Dendritic cell treated with granulocyte-macrophage colony-stimulating factor and Interleukin-4, amounts not matched to agents 40 ng/mL and 50 ng/mL, for 4 days (primary cell): ENCODE results near the gene CDH19.
"Not testable (repeated sequence)": the region's sequence is repeated elsewhere in the genome, so short reads cannot be mapped to it uniquely, and the experiment has no call there.

ENCODE experiments used
- H3K27ac Mint-ChIP-seq: one replicate; pipeline ENCODE4 v1.8.0; 2022; ENCODE audit warnings: mild to moderate bottlenecking, mixed read lengths
- H3K27me3 Mint-ChIP-seq: one replicate; pipeline ENCODE4 v1.8.0; 2022; ENCODE audit warnings: mild to moderate bottlenecking, mixed read lengths
- H3K36me3 Mint-ChIP-seq: one replicate; pipeline ENCODE4 v1.8.0; 2022; ENCODE audit warnings: low read depth, mixed read lengths
- H3K4me1 Mint-ChIP-seq: one replicate; pipeline ENCODE4 v1.8.0; 2022; ENCODE audit warnings: low read depth, mixed read lengths
- H3K4me3 Mint-ChIP-seq: one replicate; pipeline ENCODE4 v1.8.0; 2022; ENCODE audit warnings: mild to moderate bottlenecking, moderate library complexity, mixed read lengths
- H3K9me3 Mint-ChIP-seq: one replicate; pipeline ENCODE4 v1.8.0; 2022; ENCODE audit warnings: mixed read lengths
- intact Hi-C: fragments of 100-400 bp; cut with micrococcal nuclease; formaldehyde crosslinking; loops from one replicate; pipeline ENCODE4 v1.15.0; 2022

Gene CDH19

DNA sequence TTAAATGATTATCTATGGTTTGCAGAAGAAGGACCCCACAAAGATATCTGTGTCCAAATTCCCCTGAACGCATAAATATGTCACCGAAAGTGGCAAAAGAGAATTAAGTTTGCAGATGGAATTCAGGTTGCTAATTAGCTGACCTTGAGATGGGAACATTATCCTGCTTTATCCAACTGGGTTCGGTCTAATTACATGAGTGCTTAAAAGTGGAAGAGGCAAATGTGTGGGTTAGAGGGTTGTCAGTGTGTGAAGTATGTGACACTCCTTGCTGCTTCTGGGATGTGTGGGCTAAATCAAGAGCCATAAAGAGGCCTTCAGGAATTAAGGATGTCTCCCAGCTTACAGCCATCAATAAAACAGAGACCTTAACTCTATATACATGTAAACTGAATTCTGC lies 53.5 kb downstream of the CDH19 start:
- H3K9me3 Mint-ChIP-seq, result no peaks in the 10 kb centered on the region
- intact Hi-C loops, result no loop called here
- H3K4me3 Mint-ChIP-seq, result no peak overlapping the region
- no peak overlapping the region for H3K27ac Mint-ChIP-seq
- no peaks in the 10 kb centered on the region for H3K36me3 Mint-ChIP-seq
- H3K4me1 Mint-ChIP-seq, result no peaks in the 10 kb centered on the region
- H3K27me3 Mint-ChIP-seq, result no peaks in the 10 kb centered on the region

DNA sequence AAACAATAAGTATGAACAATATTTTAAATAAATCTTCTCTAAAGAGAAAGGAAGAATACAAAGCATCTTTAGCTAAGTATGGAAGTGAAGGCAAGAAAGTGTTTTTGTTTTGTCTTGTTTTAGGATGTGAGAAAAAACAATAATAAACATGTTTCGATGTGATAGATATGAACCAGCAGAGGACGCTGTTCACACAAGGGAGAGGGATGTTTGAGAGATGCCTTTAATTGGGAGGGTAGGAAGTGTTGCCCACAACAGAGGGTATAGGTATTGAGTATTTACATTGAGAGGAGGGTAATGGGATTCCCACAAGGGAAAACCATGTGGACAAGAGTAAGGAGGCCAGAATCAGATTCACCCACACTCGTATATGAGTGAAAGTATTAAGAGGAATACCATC lies 55.1 kb downstream of the CDH19 start:
- no peaks in the 10 kb centered on the region for H3K36me3 Mint-ChIP-seq

DNA sequence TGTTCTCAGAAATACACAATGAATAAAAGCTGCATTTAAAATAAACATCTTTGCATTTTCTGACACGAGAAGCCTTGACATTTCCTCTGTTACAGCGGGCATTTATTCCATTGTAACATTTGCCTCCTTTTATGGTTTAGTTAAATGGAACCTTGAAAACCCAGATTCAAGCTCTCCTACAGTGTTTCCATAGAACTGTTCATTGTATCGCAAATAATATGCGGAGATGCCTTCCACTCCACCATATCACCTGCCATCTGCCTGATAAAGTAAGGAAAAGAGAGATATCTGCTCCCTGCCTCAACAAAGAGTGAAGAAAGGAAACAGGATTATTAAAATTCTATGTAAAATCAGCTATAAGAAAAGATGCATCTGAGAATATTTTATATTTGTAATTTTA lies 69.8 kb downstream of the CDH19 start:
- no peaks in the 10 kb centered on the region for H3K27me3 Mint-ChIP-seq
- no peak overlapping the region for H3K27ac Mint-ChIP-seq
- H3K4me3 Mint-ChIP-seq, result no peak overlapping the region
- no peaks in the 10 kb centered on the region for H3K9me3 Mint-ChIP-seq
- intact Hi-C loops, result no loop called here
- no peaks in the 10 kb centered on the region for H3K4me1 Mint-ChIP-seq
- H3K36me3 Mint-ChIP-seq, result no peaks in the 10 kb centered on the region

More for the DNA sequence above, 55.1 kb downstream of the CDH19 start:
- Mint-ChIP-seq H3K9me3 (no peaks in the 10 kb centered on the region), H3K4me1 (no peaks in the 10 kb centered on the region), H3K27me3 (no peaks in the 10 kb centered on the region), H3K27ac (no peak overlapping the region), H3K4me3 (no peak overlapping the region)
- intact Hi-C loops, result no loop called here

DNA sequence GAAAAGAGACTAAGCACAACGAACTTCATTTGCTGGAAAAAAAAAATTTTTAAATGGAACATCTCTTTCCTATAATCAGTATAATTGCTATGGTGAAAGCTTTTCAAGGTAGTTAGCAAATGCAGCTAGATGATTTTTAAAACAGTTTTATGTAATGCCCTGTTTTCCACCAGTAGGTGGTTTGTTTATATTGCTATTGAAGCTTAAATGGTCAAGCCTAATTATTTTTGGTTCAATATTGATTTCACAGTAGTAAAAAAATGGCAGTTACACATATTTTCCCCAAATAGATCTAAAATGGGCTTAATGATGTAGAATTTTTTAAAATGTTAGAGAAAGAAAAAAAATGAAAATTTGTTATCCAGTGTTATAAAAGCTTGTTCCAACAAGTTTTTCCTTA lies 70.2 kb downstream of the CDH19 start:
- Mint-ChIP-seq H3K4me1 (no peaks in the 10 kb centered on the region), H3K27ac (no peak overlapping the region), H3K9me3 (no peaks in the 10 kb centered on the region), H3K36me3 (no peaks in the 10 kb centered on the region), H3K4me3 (no peak overlapping the region), H3K27me3 (no peaks in the 10 kb centered on the region)
- intact Hi-C loops, result no loop called here

DNA sequence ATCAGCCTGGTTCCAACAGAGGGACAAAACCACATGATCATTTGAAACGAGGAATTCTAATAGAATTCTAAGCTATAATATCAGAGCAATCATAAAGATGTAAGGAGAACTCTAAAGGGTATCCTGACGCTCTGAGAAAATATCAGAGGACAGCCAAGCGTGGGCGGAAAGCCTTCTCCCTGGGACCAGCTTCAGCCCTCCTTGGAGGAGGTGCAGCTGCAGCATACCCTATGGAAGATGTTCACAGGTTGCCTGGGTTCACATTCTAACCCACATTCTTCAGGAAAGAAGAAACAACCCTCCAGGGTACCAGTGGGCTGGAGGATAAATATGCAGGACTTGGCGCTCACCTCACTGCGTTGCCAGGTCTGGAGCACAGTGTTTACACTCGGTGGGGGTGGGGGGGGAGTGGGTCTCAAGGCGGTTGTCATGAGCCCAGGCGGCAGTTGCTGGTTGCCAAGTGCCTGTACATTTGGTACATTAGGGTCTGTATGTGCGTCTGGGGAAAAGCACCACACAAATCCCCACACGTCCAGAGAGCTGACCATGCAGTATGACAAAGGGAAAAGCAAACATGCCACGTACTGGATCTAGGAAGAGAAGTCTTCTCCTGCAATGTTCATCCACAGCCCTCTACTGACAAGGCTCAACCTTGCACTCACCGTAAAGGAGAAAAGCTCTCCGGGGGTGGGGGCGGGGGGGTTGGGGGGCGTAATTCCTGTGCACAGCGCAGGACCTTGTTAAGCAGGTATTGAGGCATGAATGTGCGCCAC lies 80.5 kb downstream of the CDH19 start:
- Mint-ChIP-seq H3K27ac (no peak overlapping the region), H3K36me3 (no peaks in the 10 kb centered on the region), H3K4me1 (no peaks in the 10 kb centered on the region)

DNA sequence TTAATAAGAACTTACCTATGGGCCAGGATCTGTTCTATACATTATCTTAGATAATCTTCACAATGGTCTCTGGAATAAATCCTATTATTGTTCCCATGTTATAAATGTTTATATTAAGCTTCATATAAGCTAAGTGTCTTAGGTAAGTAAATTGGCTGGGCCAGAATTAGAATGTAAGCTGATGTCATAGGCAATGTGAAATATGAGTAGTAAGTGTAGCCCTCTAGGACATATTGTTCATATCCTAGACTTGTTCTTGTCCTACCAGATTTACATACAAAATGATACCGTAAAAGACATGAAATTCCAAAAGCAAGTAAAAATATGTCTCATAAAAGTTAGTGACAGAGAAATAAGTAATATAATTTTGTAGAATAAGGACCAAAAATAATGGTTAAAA lies 89.9 kb downstream of the CDH19 start:
- Mint-ChIP-seq H3K27ac (no peak overlapping the region), H3K4me3 (no peak overlapping the region), H3K27me3 (no peaks in the 10 kb centered on the region), H3K9me3 (no peaks in the 10 kb centered on the region), H3K36me3 (no peaks in the 10 kb centered on the region), H3K4me1 (peaks cover 8% of the 10 kb centered on the region)
- intact Hi-C loops, result no loop called here

More for the DNA sequence above, 80.5 kb downstream of the CDH19 start:
- intact Hi-C loops, result no loop called here
- Mint-ChIP-seq H3K27me3 (no peaks in the 10 kb centered on the region), H3K9me3 (no peaks in the 10 kb centered on the region), H3K4me3 (no peak overlapping the region)

DNA sequence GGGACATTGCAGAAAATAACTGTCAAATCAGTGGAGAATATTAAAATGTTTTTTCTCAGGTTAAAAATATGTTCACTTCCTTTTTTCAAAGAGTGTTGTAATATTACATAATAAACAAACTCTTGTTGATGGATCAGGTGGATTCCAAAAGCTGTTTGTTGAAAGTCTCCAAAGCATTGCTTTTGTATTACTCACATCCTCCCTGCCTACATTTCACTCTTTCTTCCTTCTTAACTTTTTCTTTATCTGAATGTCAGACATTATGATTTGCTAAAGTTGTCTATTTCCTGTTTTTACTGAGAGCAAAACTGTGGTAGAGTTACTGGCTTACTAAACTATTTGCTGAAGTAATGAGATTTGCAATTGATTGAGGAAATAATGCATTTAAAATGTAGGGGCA lies 92.1 kb downstream of the CDH19 start:
- H3K4me3 Mint-ChIP-seq, result no peak overlapping the region
- no peaks in the 10 kb centered on the region for H3K27me3 Mint-ChIP-seq
- no peaks in the 10 kb centered on the region for H3K36me3 Mint-ChIP-seq
- H3K4me1 Mint-ChIP-seq, result peaks cover 8% of the 10 kb centered on the region
- intact Hi-C loops, result no loop called here
- H3K27ac Mint-ChIP-seq, result no peak overlapping the region
- no peaks in the 10 kb centered on the region for H3K9me3 Mint-ChIP-seq

DNA sequence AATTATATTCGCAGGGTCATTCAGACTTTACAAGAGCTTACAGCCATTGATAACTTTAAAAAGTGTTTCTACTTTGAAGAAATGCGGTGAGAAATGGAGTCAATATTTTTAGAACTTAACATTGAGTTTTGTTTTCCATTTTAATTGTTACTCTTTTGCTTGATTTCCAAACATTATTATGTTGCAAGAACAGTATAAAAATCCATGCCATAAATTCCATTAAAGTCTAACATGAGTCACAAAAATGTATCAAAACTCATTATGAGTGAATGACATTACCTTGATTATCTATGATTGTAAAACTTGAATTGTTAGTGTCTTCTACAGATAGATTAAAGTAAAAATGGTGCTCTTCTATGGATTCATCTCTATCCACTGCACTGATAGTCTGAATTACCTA lies 92.6 kb downstream of the CDH19 start:
- no peaks in the 10 kb centered on the region for H3K9me3 Mint-ChIP-seq
- intact Hi-C loops, result no loop called here
- no peaks in the 10 kb centered on the region for H3K27me3 Mint-ChIP-seq
- no peaks in the 10 kb centered on the region for H3K36me3 Mint-ChIP-seq
- peaks cover 8% of the 10 kb centered on the region for H3K4me1 Mint-ChIP-seq
- no peak overlapping the region for H3K4me3 Mint-ChIP-seq
- no peak overlapping the region for H3K27ac Mint-ChIP-seq

DNA sequence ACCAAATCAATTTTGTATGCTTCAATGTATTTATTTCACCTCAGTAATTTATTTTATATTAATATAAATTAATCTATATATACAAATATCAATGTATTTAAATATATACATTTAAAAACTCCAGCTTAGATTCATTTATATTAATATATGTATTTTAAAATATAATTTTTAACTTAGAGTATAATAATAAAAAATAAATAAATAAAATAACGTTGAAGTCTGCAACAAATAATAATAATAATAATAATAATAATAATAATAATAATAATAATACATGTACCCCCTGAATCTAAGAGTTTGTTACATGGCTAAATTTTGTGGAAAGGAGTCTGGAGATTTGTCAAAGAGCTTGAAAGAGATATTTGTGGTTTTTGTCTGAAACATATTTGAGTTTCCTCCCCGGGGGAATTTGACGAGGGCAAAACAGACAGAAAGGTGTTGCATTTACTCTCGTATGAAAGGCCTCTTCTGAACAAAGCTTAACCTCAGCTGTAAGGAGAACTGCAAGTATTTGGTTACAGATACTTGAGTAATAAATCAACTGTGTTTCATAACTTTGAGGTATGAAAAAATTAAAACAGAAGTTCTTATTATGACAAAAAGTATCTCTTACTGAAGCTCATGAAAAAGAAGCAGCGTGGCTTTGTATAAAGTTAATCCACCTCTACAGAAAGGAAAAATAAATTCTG lies 93.4 kb downstream of the CDH19 start:
- intact Hi-C loops, result no loop called here
- H3K27me3 Mint-ChIP-seq, result no peaks in the 10 kb centered on the region
- H3K9me3 Mint-ChIP-seq, result no peaks in the 10 kb centered on the region
- H3K4me3 Mint-ChIP-seq, result no peak overlapping the region
- no peaks in the 10 kb centered on the region for H3K36me3 Mint-ChIP-seq
- H3K4me1 Mint-ChIP-seq, result peaks cover 8% of the 10 kb centered on the region
- H3K27ac Mint-ChIP-seq, result no peak overlapping the region

DNA sequence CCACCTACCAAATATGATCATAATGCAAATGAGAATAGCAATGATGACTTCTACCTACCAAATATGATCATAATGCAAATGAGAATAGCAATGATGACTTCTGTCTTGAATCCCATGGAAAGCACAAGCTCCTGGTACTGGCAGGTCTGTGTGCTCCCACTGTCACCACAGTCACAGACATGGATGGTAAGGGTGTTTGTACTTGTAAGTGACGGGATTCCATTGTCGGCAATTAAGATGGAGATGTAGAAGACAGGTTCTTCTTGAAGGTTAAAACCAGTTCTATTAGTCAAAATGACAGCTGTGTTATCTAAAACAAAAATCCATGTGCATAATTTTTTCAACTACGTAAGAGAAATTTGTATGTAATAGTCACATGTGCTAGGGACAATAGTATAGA lies 95.0 kb downstream of the CDH19 start:
- no peaks in the 10 kb centered on the region for H3K27me3 Mint-ChIP-seq
- no peak overlapping the region for H3K4me3 Mint-ChIP-seq
- no peaks in the 10 kb centered on the region for H3K36me3 Mint-ChIP-seq
- intact Hi-C loops, result no loop called here
- no peaks in the 10 kb centered on the region for H3K9me3 Mint-ChIP-seq
- H3K27ac Mint-ChIP-seq, result no peak overlapping the region
- H3K4me1 Mint-ChIP-seq, result peaks cover 8% of the 10 kb centered on the region

DNA sequence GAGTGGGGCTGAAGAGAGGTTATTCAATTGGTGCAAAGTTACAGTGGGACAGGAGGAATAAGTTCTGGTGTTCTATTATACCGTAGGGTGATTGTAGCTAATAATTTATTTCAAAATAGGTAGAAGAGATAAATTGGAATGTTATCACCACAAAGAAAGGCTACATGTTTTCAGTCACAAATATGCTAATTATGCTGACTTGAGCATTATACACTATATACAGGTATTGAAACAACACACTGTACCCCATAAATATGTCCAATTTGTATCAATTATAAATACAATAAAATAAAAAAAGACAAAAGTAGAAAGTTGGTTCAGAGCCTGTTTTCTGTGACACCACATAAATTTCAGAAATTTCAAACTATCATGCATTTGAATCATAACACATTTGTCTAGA lies 97.7 kb downstream of the CDH19 start:
- Mint-ChIP-seq H3K4me3 (no peak overlapping the region), H3K4me1 (no peaks in the 10 kb centered on the region), H3K9me3 (no peaks in the 10 kb centered on the region), H3K27me3 (no peaks in the 10 kb centered on the region), H3K27ac (no peak overlapping the region), H3K36me3 (no peaks in the 10 kb centered on the region)
- intact Hi-C loops, result no loop called here

DNA sequence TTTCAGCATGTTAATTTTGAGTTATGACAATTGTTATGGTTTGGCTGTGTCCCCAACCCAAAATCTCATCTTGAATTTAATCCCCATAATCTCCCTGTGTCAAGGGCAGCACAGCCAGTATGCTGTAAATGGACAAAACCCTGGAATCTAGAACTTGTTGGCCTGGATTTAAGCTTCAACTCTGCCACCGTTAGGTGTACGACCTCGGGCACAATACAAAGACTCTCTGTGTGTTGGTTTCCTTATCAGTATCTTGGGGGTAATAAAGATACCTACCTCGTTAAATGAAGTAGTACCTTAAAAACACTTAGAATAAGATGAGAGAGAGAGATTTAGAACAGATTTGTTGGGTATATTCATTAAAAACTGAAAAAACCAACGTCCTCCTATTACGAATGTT lies 106.5 kb downstream of the CDH19 start:
- no peaks in the 10 kb centered on the region for H3K27me3 Mint-ChIP-seq
- no peaks in the 10 kb centered on the region for H3K4me1 Mint-ChIP-seq
- no peaks in the 10 kb centered on the region for H3K9me3 Mint-ChIP-seq
- H3K27ac Mint-ChIP-seq, result no peak overlapping the region
- H3K36me3 Mint-ChIP-seq, result no peaks in the 10 kb centered on the region
- intact Hi-C loops, result no loop called here
- no peak overlapping the region for H3K4me3 Mint-ChIP-seq

DNA sequence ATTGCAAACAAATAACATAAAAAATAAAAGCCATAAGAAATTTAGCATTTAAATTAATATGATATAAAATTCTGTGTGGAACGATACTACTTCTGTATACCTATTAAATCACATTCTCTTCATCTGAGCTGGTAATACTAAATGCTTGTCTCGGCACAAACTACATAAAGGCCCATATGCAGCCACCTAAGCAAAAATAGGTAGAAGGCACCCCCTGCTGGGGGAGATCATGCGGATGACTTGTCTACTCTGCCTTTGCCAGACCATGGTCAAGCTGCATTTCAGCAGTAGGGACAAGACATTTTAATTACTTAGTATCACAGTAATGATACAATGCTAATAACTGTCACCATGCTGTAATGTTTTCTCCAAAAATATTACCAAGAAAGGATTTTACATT lies 108.0 kb downstream of the CDH19 start:
- Mint-ChIP-seq H3K27ac (no peak overlapping the region), H3K4me3 (no peak overlapping the region), H3K27me3 (no peaks in the 10 kb centered on the region), H3K36me3 (no peaks in the 10 kb centered on the region), H3K4me1 (no peaks in the 10 kb centered on the region), H3K9me3 (no peaks in the 10 kb centered on the region)
- intact Hi-C loops, result no loop called here

DNA sequence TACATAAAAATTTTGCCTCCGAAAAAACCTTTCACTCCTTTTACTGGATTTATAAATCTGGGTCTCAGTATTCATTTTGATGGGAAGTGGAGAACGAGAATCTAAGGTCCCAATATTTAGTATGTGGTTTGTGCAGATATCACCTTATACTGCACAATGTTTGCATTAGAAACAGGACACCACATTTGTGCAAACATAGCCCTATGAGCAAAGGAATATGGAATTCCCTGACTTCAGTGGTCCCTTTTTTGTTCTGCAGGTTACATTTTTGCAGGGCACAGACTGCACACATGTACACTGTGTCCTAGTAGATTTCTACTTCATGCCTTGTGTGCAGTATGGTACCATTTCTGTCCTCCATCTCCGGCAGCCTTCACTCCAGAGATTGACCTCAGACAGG lies 130.0 kb downstream of the CDH19 start:
- Mint-ChIP-seq H3K36me3 (no peaks in the 10 kb centered on the region), H3K4me3 (no peak overlapping the region), H3K27ac (no peak overlapping the region), H3K9me3 (no peaks in the 10 kb centered on the region), H3K27me3 (no peaks in the 10 kb centered on the region), H3K4me1 (no peaks in the 10 kb centered on the region)
- intact Hi-C loops, result no loop called here

DNA sequence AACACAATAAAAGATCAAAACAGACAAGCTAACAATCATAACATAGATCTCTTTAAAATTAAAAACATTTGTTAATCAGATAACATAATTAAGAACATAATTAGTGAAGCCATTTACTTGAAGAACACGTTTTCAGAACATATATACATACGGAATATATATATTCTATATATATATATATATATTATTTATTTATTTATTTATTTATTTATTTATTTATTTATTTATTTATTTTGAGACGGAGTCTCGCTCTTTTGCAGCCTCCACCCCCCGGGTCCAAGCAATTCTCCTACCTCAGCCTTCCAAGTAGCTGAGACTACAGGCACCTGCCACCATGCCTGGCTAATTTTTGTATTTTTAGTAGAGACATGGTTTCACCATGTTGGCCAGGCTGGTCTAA lies 137.7 kb downstream of the CDH19 start:
- H3K36me3 Mint-ChIP-seq, H3K27ac Mint-ChIP-seq, H3K4me3 Mint-ChIP-seq, H3K27me3 Mint-ChIP-seq, H3K4me1 Mint-ChIP-seq, H3K9me3 Mint-ChIP-seq, intact Hi-C loops: not testable (repeated sequence)
